Measurements from ENCODE around the gene SHCBP1.
A peak's percentile ranks its signal among the peaks of the same experiment; 100 is the strongest.
"Not testable (repeated sequence)": the region's sequence is repeated elsewhere in the genome, so short reads cannot be mapped to it uniquely, and the experiment has no call there.

Gene SHCBP1

DNA sequence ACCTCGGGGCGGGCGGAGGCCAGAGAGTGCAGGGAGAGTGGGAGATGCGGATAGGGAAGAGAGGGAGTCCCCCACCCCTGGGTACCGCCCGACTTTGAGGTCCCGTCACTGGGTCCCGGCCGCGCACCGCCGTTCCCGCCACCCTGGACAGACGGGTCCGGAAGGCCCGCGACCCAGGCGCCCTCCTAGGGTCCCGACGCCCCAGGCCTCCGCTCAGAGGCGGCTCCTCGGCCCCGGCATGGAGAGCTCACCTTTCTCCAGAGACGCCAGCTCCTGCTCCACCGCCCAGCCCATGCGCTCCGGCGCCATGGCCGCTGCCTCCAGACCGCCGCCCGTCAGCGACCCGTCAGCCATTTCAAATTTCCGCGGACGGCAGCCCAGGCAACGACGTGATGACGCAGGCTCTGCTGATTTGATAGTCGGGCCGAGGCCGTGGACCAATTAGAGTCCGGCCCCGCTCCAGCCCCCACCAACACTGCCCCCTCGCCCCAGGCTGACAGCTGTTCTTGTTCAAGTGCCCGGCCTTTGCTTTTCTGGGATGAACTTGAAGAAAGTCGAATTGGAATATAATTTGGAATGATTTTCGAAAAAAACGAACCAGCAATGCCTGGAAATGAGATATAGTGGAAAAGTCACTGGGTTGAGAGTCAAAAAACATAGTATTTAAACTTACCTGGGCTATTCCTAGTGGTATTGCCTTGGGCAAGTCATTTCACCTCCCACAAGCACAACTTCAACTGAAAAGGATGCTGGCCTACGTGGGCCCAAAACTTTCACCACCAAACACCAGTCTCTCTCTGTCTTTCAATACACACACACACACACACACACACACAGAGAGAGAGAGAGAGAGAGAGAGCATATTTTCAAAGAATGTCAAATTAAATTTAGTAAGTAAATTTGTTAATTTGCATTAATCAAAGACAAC lies at the start of gene SHCBP1:
Gene SHCBP1, minus strand, starts transcription at position 374 of the 928 bp plus-strand sequence. Its CDS starts 20 bp downstream, at position 354.
- DNase-seq (ENCODE audit: low spot score): peak; percentile 70

DNA sequence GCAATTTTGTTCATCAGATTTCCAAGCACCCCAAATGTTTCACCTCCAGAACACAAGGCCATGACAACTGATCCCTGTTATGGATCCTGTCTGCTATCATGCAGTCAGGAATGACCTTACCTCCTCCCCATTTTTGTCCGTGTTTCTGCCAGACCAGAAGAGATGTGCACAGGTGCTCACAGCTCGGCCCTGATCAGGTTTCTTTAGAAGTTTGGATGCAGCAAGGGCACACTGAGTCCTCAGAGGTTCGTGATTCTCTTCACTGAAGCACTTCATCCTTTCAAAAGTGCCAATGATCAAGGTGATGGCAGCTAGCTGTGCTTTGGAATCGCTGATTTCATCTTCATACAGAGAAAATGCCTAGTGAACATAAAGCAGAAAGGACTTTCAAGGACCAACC lies 40.9 kb upstream of the SHCBP1 start:
- no peak for DNase-seq (ENCODE audit: low spot score)

GRCh38 chr16:46658925-46659324 lies 37.7 kb upstream of the SHCBP1 start:
- no peak for DNase-seq (ENCODE audit: low spot score)

DNA sequence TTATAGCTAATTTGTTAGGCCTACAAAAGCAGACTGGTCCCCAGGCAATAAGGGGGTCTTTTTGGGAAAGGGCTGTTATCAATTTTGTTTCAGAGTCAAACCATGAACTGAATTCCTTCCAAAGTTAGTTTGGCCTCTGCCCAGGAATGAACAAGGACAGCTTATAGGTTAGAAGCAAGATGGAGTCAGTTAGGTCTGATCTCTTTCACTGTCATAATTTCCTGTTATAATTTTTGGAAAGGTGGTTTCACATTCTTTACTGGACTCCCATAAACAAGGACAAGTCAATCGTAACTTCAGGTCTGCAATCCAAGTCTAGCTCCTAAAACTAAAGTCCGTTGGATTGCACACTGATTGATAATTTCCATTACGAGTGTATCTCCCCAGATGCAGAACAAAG lies 30.1 kb upstream of the SHCBP1 start:
- no peak for DNase-seq (ENCODE audit: low spot score)

GRCh38 chr16:46650254-46650623 lies 29.1 kb upstream of the SHCBP1 start:
- no peak for DNase-seq (ENCODE audit: low spot score)

DNA sequence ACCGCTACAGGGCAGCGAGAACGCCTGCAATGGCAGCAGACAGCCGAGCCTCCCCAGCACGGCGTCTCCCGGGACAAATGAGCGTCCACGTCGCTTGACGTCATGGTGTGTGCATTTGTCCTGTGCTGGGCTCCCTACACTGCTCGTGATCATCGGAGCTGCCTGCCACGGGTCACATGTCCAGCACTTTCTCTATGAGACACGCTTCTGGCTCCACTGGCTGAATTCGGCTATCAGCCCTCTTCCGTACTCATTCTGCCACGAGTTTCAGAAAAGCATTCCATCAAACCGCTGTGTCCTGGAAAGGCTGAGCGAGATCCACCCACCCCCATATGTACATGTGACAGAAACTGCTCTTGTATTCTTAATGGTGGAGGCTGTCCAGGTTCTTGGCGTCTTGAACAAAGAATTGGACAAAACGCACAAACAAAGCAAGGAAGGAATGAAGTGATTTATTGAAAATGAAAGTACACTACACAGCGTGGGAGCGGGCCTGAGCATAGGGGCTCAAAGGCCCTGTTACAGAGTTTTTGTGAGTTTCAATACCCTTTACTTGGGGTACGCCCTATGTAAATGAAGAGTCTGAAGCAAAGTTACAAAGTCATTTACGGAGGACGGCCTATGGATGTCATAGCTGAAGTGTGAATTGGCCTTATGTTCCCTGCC lies 28.5 kb upstream of the SHCBP1 start:
- DNase-seq (ENCODE audit: low spot score): no peak

DNA sequence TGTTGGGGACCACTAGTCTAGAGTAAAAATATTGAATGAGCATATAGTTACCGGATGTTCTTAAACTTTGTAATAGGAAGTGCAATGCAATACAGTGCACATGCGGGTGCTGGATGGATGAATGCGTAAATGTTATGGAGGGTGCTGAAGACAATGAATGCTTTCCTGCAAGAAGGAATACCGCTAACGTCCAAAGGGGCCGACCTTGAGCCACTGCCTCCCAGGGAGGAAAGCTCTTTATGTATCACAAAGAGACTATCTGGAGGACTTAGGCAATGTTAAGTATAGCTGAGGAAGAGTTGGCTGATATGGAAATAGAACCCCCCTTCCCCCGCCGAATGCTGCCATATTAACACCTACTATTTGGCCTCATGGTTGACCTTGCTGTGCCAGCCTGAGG lies 27.5 kb upstream of the SHCBP1 start:
- DNase-seq (ENCODE audit: low spot score): no peak

- no peak for DNase-seq (ENCODE audit: low spot score)
Measured at GRCh38 chr16:46638947-46639925, 18.1 kb upstream of the SHCBP1 start.

GRCh38 chr16:46632778-46633733 lies 11.9 kb upstream of the SHCBP1 start:
- DNase-seq (ENCODE audit: low spot score): no peak

DNA sequence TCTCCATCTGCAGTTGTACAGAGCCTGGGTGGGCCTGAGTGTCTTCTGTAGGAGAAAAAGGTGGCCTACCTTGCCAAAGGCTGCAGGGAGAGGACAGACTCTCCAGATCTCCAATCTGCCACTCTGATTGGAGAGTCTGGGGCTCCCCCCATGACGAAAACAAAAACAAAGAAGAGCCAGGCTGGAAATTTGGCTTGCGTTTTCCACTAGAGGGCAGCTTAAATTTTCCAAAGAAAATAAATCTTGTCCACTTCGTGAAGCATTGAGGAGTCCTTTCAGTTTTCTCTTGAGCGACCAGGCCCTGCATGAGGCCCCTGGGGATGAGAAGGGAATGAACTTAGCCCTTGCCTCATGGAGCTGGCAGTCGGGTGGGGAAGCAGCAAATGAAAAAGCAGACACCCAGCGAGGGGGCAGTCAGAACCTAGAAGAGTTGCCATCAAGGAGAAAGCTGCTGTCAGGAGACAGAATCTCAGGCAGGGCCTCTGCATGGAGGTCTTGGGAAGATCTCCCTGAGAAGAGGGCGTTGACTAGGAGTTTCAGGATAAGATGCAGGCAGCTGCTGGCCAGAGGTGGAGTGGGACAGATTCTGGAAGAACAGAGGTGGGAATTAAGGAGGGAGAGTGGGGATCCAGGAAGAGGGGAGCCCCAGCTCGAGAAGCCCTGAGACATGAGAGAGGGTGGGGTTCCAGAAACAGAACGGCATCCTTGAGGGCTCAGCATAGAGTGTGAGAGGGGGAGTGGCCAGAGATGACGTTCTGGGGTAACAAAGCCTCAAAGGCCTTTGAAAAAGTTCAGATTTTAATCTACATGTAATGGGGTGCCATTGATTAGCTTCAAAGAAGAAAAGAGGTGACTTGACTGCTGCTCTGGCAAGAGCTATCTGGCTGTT lies 8.4 kb upstream of the SHCBP1 start:
- no peak for DNase-seq (ENCODE audit: low spot score)

DNA sequence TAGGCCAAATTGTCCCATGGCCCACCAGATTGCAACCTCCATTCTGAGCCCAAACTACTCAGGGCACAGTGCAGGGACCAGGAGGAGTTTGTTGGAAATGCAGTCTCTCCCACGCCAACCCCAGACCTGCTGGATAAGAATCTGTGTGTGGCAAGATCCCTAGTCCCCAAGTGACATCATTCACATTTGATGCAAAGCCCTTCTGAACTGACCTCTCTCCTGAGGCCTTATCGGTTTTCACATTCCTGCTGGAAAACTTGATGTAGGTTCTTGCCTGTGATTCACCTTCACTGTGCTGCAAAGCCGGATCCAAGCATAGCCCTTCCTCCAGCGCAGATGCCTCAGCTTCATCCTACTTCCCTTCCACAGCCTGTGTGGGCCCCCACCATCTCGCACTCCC lies 6.6 kb upstream of the SHCBP1 start:
- no peak for DNase-seq (ENCODE audit: low spot score)

DNA sequence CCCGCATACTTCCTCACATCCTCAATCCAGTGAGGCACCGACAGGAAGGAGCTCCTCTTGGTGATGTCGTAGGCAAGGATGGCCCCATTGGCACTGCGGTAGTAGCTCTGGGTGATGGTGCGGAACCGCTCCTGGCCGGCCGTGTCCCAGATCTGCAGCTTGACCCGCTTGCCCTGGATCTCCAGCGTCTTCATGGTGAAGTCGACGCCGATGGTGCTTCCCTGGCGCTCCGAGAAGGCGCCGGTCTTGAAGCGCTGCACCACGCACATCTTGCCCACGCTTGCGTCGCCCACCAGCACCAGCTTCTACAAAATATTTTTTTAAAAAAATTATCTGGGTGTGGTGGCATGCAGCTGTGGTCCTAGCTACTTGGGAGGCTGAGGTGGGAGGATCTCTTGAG lies 5.5 kb upstream of the SHCBP1 start:
- not testable (repeated sequence) for DNase-seq (ENCODE audit: low spot score)

GRCh38 chr16:46624862-46625261 lies 3.7 kb upstream of the SHCBP1 start:
- not testable (repeated sequence) for DNase-seq (ENCODE audit: low spot score)

- DNase-seq (ENCODE audit: low spot score): not testable (repeated sequence)
Measured at GRCh38 chr16:46623707-46624106, 2.5 kb upstream of the SHCBP1 start.

- not testable (repeated sequence) for DNase-seq (ENCODE audit: low spot score)
Measured at GRCh38 chr16:46623246-46623645, 2.1 kb upstream of the SHCBP1 start.

DNA sequence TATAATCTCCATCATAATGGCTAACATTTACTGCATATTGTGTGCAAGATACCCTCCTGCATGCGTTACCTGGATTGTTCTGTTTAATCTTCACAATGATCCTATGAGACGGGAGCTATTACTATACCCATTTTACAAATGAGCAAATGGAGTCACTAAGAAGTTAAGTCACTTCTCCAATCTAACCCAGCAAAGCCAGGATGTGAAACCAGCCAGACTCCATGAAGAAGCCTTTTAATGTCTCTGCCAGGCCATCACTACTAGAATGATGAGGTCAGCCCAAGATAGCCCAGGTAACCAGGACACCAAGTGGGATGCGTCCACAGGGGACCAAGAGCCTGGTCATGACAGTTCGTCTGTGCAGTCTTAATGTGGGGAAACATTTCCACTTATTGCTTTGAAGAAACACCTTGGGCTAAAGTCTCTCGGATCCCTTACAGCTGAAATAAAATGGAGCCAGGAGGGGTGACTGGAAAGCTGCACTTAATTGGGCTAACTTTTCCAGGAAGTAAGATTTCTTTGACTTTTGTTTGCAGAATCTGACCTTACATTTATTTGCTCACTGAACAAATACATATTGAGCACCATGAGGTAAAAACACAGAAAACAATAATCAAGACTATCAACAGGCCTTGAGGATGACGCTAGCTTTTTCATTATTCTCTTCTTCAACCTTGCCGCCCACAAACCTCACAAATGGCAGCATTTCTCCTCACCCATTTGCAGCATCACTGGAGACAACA lies 926 bp upstream of the SHCBP1 start:
- no peak for DNase-seq (ENCODE audit: low spot score)

GRCh38 chr16:46620266-46621005 lies 743 bp downstream of the SHCBP1 start:
- no peak for DNase-seq (ENCODE audit: low spot score)

DNA sequence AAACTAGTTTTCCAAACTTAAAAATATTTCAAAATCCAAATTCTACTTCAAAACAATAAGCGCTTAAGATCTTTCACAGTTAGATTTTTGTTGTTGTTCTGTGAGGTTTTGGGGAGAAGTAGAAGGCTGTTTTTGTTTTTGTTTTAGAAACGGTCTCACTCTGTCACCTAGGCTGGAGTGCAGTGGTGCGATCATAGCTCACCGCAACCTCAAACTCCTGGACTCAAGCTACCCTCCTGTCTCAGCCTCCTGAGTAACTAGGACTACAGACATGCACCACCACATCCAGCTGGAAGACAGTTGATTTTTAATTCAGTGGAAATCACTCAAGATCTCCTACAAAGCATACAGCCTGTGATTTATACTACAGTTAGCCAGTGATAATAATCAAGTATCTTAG lies 2.7 kb downstream of the SHCBP1 start:
- no peak for DNase-seq (ENCODE audit: low spot score)
